Endothelial cell of umbilical vein (primary cell): ENCODE results near the gene EPB41L1. TPM values are rescaled to one million over a fixed set of nuclear protein-coding genes. Genes with fewer than 3 reads are reported as not detected.

Experiments used
- BruUV-seq: library from RNA; stranded (reverse); fragments of 400-500 nt; replicated peaks from 2 replicates; lab custom pipeline; 2021; lab: Mats Ljungman, UMichigan
- CTCF ChIA-PET: fragments of 300-600, 350-600 bp; sonication (Branson Sonifier 250); formaldehyde crosslinking; loops from one replicate; lab custom pipeline; 2021; ENCODE audit warnings: antibody characterized with exemption, inconsistent platforms; lab: Charles Lee
- POLR2A ChIA-PET: fragments of 300-600, 350-600 bp; sonication (Branson Sonifier 250); formaldehyde crosslinking; loops from one replicate; lab custom pipeline; 2021; ENCODE audit warnings: antibody characterized with exemption, inconsistent platforms; lab: Charles Lee
- DNase-seq: peaks from one replicate; pipeline ENCODE4 v3.0.0-alpha.2; 2011; ENCODE audit warnings: low read depth, low spot score
- FAIRE-seq: peaks from 2 replicates; lab custom pipeline; 2011; peaks lifted over from hg19 to GRCh38; lab: Jason Lieb, UNC
- H2AFZ ChIP-seq: 2 replicates; pipeline ENCODE4 v1.6.0; 2012; ENCODE audit warnings: low read depth, low read length, control low read depth, inconsistent platforms
- H3K27ac ChIP-seq: 2 replicates; pipeline ENCODE4 v1.5.1; 2011; ENCODE audit warnings: low read depth, mild to moderate bottlenecking, control low read depth, low read length, moderate library complexity; ENCODE audit not compliant: insufficient read depth
- H3K27me3 ChIP-seq, 2 experiments: 2 replicates each; pipeline versions ENCODE4 v1.6.0 to v1.6.1; 2011; ENCODE audit warnings: low read length in 2 of 2, mixed read lengths in 1 of 2; ENCODE audit not compliant: control insufficient read depth in 2 of 2, insufficient read depth in 2 of 2
- H3K36me3 ChIP-seq, 2 experiments: 2 replicates in 1 of 2; 3 replicates in 1 of 2; pipeline ENCODE4 v1.5.1; 2011; ENCODE audit warnings: low read length in 2 of 2, mild to moderate bottlenecking in 1 of 2, moderate library complexity in 1 of 2; ENCODE audit not compliant: control insufficient read depth in 2 of 2, insufficient read depth in 2 of 2; ENCODE audit errors: extremely low read depth in 1 of 2
- H3K4me1 ChIP-seq: 3 replicates; pipeline ENCODE4 v1.5.1; 2011; ENCODE audit warnings: mild to moderate bottlenecking, low read length; ENCODE audit not compliant: control insufficient read depth, insufficient read depth; ENCODE audit errors: extremely low read depth
- H3K4me2 ChIP-seq: 2 replicates; pipeline ENCODE4 v1.6.1; 2011; ENCODE audit warnings: low read length, control low read depth, mixed read lengths; ENCODE audit not compliant: insufficient read depth
- H3K4me3 ChIP-seq, 3 experiments: fragments of 200-600 bp in 1 of 3; sonication (generic), shearing (Covaris generic) in 1 of 3; replicated peaks in 1 of 3; 2 replicates each; pipeline ENCODE4 v1.5.1; 2011 to 2016; ENCODE audit warnings: control low read depth in 3 of 3, low read length in 3 of 3, mild to moderate bottlenecking in 2 of 3, inconsistent platforms in 1 of 3, low read depth in 1 of 3, moderate library complexity in 1 of 3; ENCODE audit not compliant: insufficient read depth in 1 of 3
- H3K79me2 ChIP-seq: 2 replicates; pipeline ENCODE4 v1.6.0; 2012; ENCODE audit warnings: low read length, inconsistent platforms; ENCODE audit not compliant: control insufficient read depth, insufficient read depth
- H3K9ac ChIP-seq: replicated peaks from 2 replicates; pipeline ENCODE3; 2011; ENCODE audit warnings: low read length, control low read depth; ENCODE audit not compliant: insufficient read depth; ENCODE audit errors: extremely low read depth
- H3K9me1 ChIP-seq: replicated peaks from 3 replicates; pipeline ENCODE4 v1.6.0; 2011; ENCODE audit warnings: mild to moderate bottlenecking, low read length; ENCODE audit not compliant: control insufficient read depth, insufficient read depth; ENCODE audit errors: extremely low read depth
- H3K9me3 ChIP-seq: replicated peaks from 2 replicates; pipeline ENCODE4 v1.5.1; 2012; ENCODE audit warnings: low read length, inconsistent platforms; ENCODE audit not compliant: control insufficient read depth, insufficient read depth
- H4K20me1 ChIP-seq: replicated peaks from 2 replicates; pipeline ENCODE3; 2011; ENCODE audit warnings: mild to moderate bottlenecking, low read length; ENCODE audit not compliant: control insufficient read depth, insufficient read depth; ENCODE audit errors: extremely low read depth
- CTCF ChIP-seq, 2 donors: IDR thresholded peaks; 1 replicate in 1 of 2; 2 replicates in 1 of 2; pipeline ENCODE4 v1.5.1; 2011; ENCODE audit warnings: low read length in 2 of 2, mild to moderate bottlenecking in 2 of 2, moderate library complexity in 2 of 2, control low read depth in 1 of 2, inconsistent platforms in 1 of 2, low read depth in 1 of 2; ENCODE audit not compliant: insufficient read depth in 1 of 2; ENCODE audit errors: extremely low read depth in 1 of 2
- FOS ChIP-seq: IDR thresholded peaks from 2 replicates; pipeline ENCODE4 v1.6.1; 2011; ENCODE audit warnings: mild to moderate bottlenecking, low read length, moderate library complexity, borderline replicate concordance; ENCODE audit not compliant: insufficient read depth
- MAX ChIP-seq: IDR thresholded peaks from 2 replicates; pipeline ENCODE4 v1.6.1; 2011; ENCODE audit not compliant: insufficient read depth, insufficient read length
- MYC ChIP-seq: IDR thresholded peaks from one replicate; pipeline ENCODE4 v1.6.1; 2011; ENCODE audit warnings: mild to moderate bottlenecking, low read depth, low read length
- POLR2A ChIP-seq: IDR thresholded peaks from 2 replicates; pipeline ENCODE4 v1.6.1; 2012; ENCODE audit warnings: low read depth, mild to moderate bottlenecking, control low read depth, low read length
- POLR2AphosphoS5 ChIP-seq: IDR thresholded peaks from 2 replicates; pipeline ENCODE4 v1.6.1; 2012; ENCODE audit warnings: low read depth, mild to moderate bottlenecking, control low read depth, low read length, moderate library complexity; ENCODE audit not compliant: insufficient read depth
- dilution Hi-C: fragments of 300-500 bp; cut with MboI; formaldehyde crosslinking; loops from one replicate; pipeline ENCODE4 v1.15.0; 2019; ENCODE audit warnings: low sequenced_read_pairs; ENCODE audit not compliant: extremely low pct_ligation_motif_present
- intact Hi-C: fragments of 100-400 bp; cut with micrococcal nuclease; formaldehyde crosslinking; loops from one replicate; pipeline ENCODE4 v1.10.0; 2022
- polyA plus RNA-seq, 4 experiments: library from polyadenylated mRNA; depleted of rRNA in 3 of 4; stranded (reverse) in 3 of 4; unstranded in 1 of 4; fragments of >200 nt; gene quantifications; 2 replicates each; pipeline versions ENCODE4 v1.2.1 to v1.2.3, GENCODE V29; 2011 to 2012; ENCODE audit warnings: missing spikeins in 1 of 4
- total RNA-seq: library from RNA; stranded (reverse); gene quantifications from 2 replicates; pipeline ENCODE4 v1.2.3, GENCODE V29; 2021

EPB41L1 gene
- total and polyA plus RNA-seq, 2 donors (not counting 3 experiments of a cell fraction or from before 2014, with no cell fraction given), result 6.1 to 12.2 TPM

- Histone ChIP-seq H4K20me1 (no peaks in the 10 kb centered on the region), H3K36me3 (no peaks in the 10 kb centered on the region), H3K27me3 (peaks cover 0 to 4% of the 10 kb centered on the region in 2 experiments), H3K9ac (no peak overlapping the region), H3K9me1 (no peaks in the 10 kb centered on the region), H3K27ac (no peak overlapping the region), H2AFZ (no peak overlapping the region), H3K79me2 (no peaks in the 10 kb centered on the region), H3K4me2 (no peak overlapping the region), H3K9me3 (no peaks in the 10 kb centered on the region), H3K4me3 (no peak overlapping the region), H3K4me1 (no peaks in the 10 kb centered on the region)
- intact Hi-C loops, result no loop called here
- ChIA-PET CTCF (interaction anchor here (1.5 kb wide), 1 partner anchor 232 kb away, joined by 4 read pairs; no protein-coding TSS in a partner anchor), POLR2A (no interaction called here)
- DNase-seq (no peak), FAIRE-seq (no peak)
- dilution Hi-C loops, result no loop called here
- BruUV-seq, result no TSS peak
- TF ChIP-seq POLR2A (no peak), MYC (no peak), MAX (no peak), POLR2AphosphoS5 (no peak), CTCF (IDR thresholded peaks at IDR 0.05; ENCODE audit: extremely low read depth in 1 of 2, insufficient read depth in 1 of 2, low read depth in 1 of 2, low read length in 2 of 2) (no peak), FOS (no peak)
These were observed 53.7 kb downstream of the EPB41L1 start for GRCh38 chr20:36208257-36208656.
